H1 (cell line): Measurements from ENCODE around the gene ME1. TPM values are rescaled to one million over a fixed set of nuclear protein-coding genes. Genes with fewer than 3 reads are reported as not detected.

Experiments used
- CTCF ChIA-PET: fragments of 300-600 bp; sonication (Branson Sonifier 250); formaldehyde crosslinking; loops from one replicate; lab custom pipeline; 2021; ENCODE audit not compliant: partially characterized antibody; lab: Charles Lee
- POLR2A ChIA-PET: fragments of 300-600 bp; sonication (Branson Sonifier 250); formaldehyde crosslinking; loops from one replicate; lab custom pipeline; 2021; ENCODE audit warnings: inconsistent platforms; ENCODE audit not compliant: partially characterized antibody; lab: Charles Lee
- DNase-seq, 2 experiments: peaks; one replicate each; pipeline versions ENCODE4 v3.0.0 to v3.0.0-alpha.2; 2010 to 2022; ENCODE audit warnings: low spot score in 2 of 2, low read depth in 1 of 2, mixed read lengths in 1 of 2
- FAIRE-seq: peaks from 2 replicates; lab custom pipeline; 2011; peaks lifted over from hg19 to GRCh38; lab: Jason Lieb, UNC
- H2AFZ ChIP-seq: 2 replicates; pipeline ENCODE4 v1.8.1; 2012; ENCODE audit warnings: low read length, inconsistent platforms
- H2AK5ac ChIP-seq: 2 replicates; pipeline ENCODE4 v1.6.1; 2013; ENCODE audit warnings: low read depth, low read length
- H2BK120ac ChIP-seq: replicated peaks from 2 replicates; pipeline ENCODE3; 2013; ENCODE audit warnings: low read depth, low read length, inconsistent platforms
- H2BK12ac ChIP-seq: 2 replicates; pipeline ENCODE4 v1.6.1; 2013; ENCODE audit warnings: low read depth, low read length
- H2BK15ac ChIP-seq: 2 replicates; pipeline ENCODE4 v1.6.1; 2013; ENCODE audit warnings: low read length
- H2BK20ac ChIP-seq: 2 replicates; pipeline ENCODE4 v1.6.1; 2013; ENCODE audit warnings: low read length
- H2BK5ac ChIP-seq: 2 replicates; pipeline ENCODE4 v1.6.1; 2013; ENCODE audit warnings: low read depth, low read length
- H3K14ac ChIP-seq: 2 replicates; pipeline ENCODE4 v1.6.1; 2013; ENCODE audit warnings: inconsistent platforms; ENCODE audit not compliant: insufficient read length
- H3K18ac ChIP-seq: 2 replicates; pipeline ENCODE4 v1.6.1; 2013; ENCODE audit warnings: low read length; ENCODE audit errors: extremely low read depth
- H3K23ac ChIP-seq: 2 replicates; pipeline ENCODE4 v1.6.1; 2013; ENCODE audit warnings: inconsistent platforms; ENCODE audit not compliant: insufficient read length
- H3K23me2 ChIP-seq: 2 replicates; pipeline ENCODE4 v1.6.1; 2013; ENCODE audit warnings: low read depth, low read length
- H3K27ac ChIP-seq: 2 replicates; pipeline ENCODE4 v1.6.1; 2011; ENCODE audit warnings: low read depth, low read length, inconsistent platforms
- H3K27me3 ChIP-seq, 4 experiments: replicated peaks in 1 of 4; 1 replicate in 1 of 4; 2 replicates in 3 of 4; pipeline versions ENCODE4 v1.6.1 to v1.8.1; 2011 to 2013; ENCODE audit warnings: low read length in 3 of 4, mild to moderate bottlenecking in 3 of 4, inconsistent platforms in 2 of 4, mixed read lengths in 2 of 4, moderate library complexity in 1 of 4; ENCODE audit not compliant: control insufficient read depth in 3 of 4, insufficient read depth in 3 of 4; ENCODE audit errors: extremely low read depth in 1 of 4
- H3K36me3 ChIP-seq, 4 experiments: 2 replicates each; pipeline versions ENCODE4 v1.6.1 to v1.8.1; 2011 to 2013; ENCODE audit warnings: mild to moderate bottlenecking in 4 of 4, low read length in 3 of 4, moderate library complexity in 2 of 4, control low read depth in 1 of 4, inconsistent platforms in 1 of 4; ENCODE audit not compliant: insufficient read depth in 4 of 4, control insufficient read depth in 2 of 4
- H3K4ac ChIP-seq: replicated peaks from 2 replicates; pipeline ENCODE3; 2013; ENCODE audit warnings: low read length, low read depth, mixed read lengths, inconsistent platforms; ENCODE audit not compliant: insufficient read length
- H3K4me1 ChIP-seq, 4 experiments: replicated peaks in 1 of 4; 1 replicate in 1 of 4; 2 replicates in 3 of 4; pipeline versions ENCODE4 v1.6.1 to v1.8.1; 2011 to 2013; ENCODE audit warnings: low read length in 3 of 4, inconsistent platforms in 2 of 4, mixed read lengths in 1 of 4; ENCODE audit not compliant: insufficient read depth in 4 of 4, control insufficient read depth in 3 of 4
- H3K4me2 ChIP-seq, 2 experiments: 2 replicates each; pipeline versions ENCODE4 v1.6.1 to v1.8.1; 2011 to 2013; ENCODE audit warnings: low read depth in 2 of 2, low read length in 2 of 2, control low read depth in 1 of 2, inconsistent platforms in 1 of 2, mild to moderate bottlenecking in 1 of 2; ENCODE audit not compliant: insufficient read depth in 1 of 2
- H3K4me3 ChIP-seq, 4 experiments: fragments of 200-600, 300-600 bp in 1 of 4; sonication (generic), shearing (Covaris generic), sonication (Bioruptor Twin) in 1 of 4; 2 replicates each; pipeline versions ENCODE4 v1.5.1 to v1.8.1; 2011 to 2016; ENCODE audit warnings: low read length in 4 of 4, low read depth in 3 of 4, control low read depth in 2 of 4, inconsistent platforms in 2 of 4, mild to moderate bottlenecking in 2 of 4, mixed read lengths in 1 of 4, moderate library complexity in 1 of 4; ENCODE audit not compliant: insufficient read depth in 2 of 4; ENCODE audit errors: extremely low read depth in 1 of 4
- H3K56ac ChIP-seq: replicated peaks from 2 replicates; pipeline ENCODE3; 2013; ENCODE audit warnings: low read depth, mild to moderate bottlenecking, mixed read lengths, low read length, inconsistent platforms; ENCODE audit not compliant: insufficient read length
- H3K79me1 ChIP-seq: 2 replicates; pipeline ENCODE4 v1.6.1; 2013; ENCODE audit warnings: low read depth, low read length, control low read depth
- H3K79me2 ChIP-seq, 2 experiments: 2 replicates each; pipeline versions ENCODE4 v1.6.1 to v1.8.1; 2012 to 2013; ENCODE audit warnings: low read length in 2 of 2, mild to moderate bottlenecking in 2 of 2, inconsistent platforms in 1 of 2; ENCODE audit not compliant: insufficient read depth in 2 of 2, control insufficient read depth in 1 of 2
- H3K9ac ChIP-seq, 4 experiments: replicated peaks in 1 of 4; 1 replicate in 1 of 4; 2 replicates in 3 of 4; pipeline versions ENCODE4 v1.6.1 to v1.8.1; 2011 to 2013; ENCODE audit warnings: low read depth in 3 of 4, low read length in 3 of 4, control low read depth in 2 of 4, mild to moderate bottlenecking in 2 of 4, moderate library complexity in 2 of 4, inconsistent platforms in 1 of 4; ENCODE audit errors: extremely low read depth in 1 of 4
- H3K9me3 ChIP-seq, 2 experiments: 2 replicates each; pipeline versions ENCODE4 v1.6.1 to v1.8.1; 2012 to 2013; ENCODE audit warnings: mild to moderate bottlenecking in 2 of 2, moderate library complexity in 2 of 2, control low read depth in 1 of 2, inconsistent platforms in 1 of 2, low read depth in 1 of 2, low read length in 1 of 2, mixed read lengths in 1 of 2; ENCODE audit not compliant: insufficient read depth in 2 of 2
- H4K20me1 ChIP-seq, 2 experiments: replicated peaks in 1 of 2; 2 replicates each; pipeline versions ENCODE3 to v1.8.1; 2011 to 2013; ENCODE audit warnings: inconsistent platforms in 2 of 2, low read length in 2 of 2, mild to moderate bottlenecking in 1 of 2; ENCODE audit not compliant: insufficient read depth in 2 of 2, control insufficient read depth in 1 of 2
- H4K5ac ChIP-seq: 2 replicates; pipeline ENCODE4 v1.6.1; 2013; ENCODE audit warnings: low read length, low read depth, mixed read lengths, inconsistent platforms; ENCODE audit not compliant: insufficient read length
- H4K8ac ChIP-seq: 2 replicates; pipeline ENCODE4 v1.8.0; 2013; ENCODE audit warnings: mild to moderate bottlenecking, moderate library complexity, low read length, inconsistent platforms; ENCODE audit not compliant: insufficient read depth; ENCODE audit errors: extremely low read depth
- H4K91ac ChIP-seq: replicated peaks from 2 replicates; pipeline ENCODE3; 2013; ENCODE audit warnings: low read length, mixed read lengths, inconsistent platforms; ENCODE audit not compliant: insufficient read length
- GTF2F1 ChIP-seq: IDR thresholded peaks from 2 replicates; pipeline ENCODE4 v1.6.1; 2012; ENCODE audit warnings: low read depth, low read length, improper control_type of control experiment, borderline replicate concordance
- NRF1 ChIP-seq: IDR thresholded peaks from 2 replicates; pipeline ENCODE4 v1.6.1; 2011; ENCODE audit warnings: mild to moderate bottlenecking, low read depth, low read length, improper control_type of control experiment
- RBBP5 ChIP-seq: IDR thresholded peaks from 2 replicates; pipeline ENCODE4 v1.7.1; 2012; ENCODE audit warnings: low read depth, mild to moderate bottlenecking, inconsistent platforms, low read length, moderate library complexity, borderline replicate concordance
- SIN3A ChIP-seq, 2 experiments: IDR thresholded peaks in 1 of 2; conservative IDR thresholded peaks in 1 of 2; 2 replicates each; pipeline ENCODE4 v1.6.1; 2011 to 2012; ENCODE audit warnings: low read length in 2 of 2, improper control_type of control experiment in 1 of 2, low read depth in 1 of 2, mild to moderate bottlenecking in 1 of 2
- SP4 ChIP-seq: IDR thresholded peaks from 2 replicates; pipeline ENCODE4 v1.6.1; 2012; ENCODE audit warnings: low read length, inconsistent platforms
- TBP ChIP-seq: IDR thresholded peaks from 2 replicates; pipeline ENCODE4 v1.6.1; 2011; ENCODE audit warnings: low read depth, low read length, improper control_type of control experiment
- TCF12 ChIP-seq: IDR thresholded peaks from 2 replicates; pipeline ENCODE4 v1.6.1; 2011; ENCODE audit warnings: low read depth, mild to moderate bottlenecking, low read length
- YY1 ChIP-seq: IDR thresholded peaks from 2 replicates; pipeline ENCODE4 v1.6.1; 2011; ENCODE audit warnings: low read depth, mild to moderate bottlenecking, low read length
- WGBS, 2 experiments: shearing (Covaris generic) in 1 of 2; methylation state at CpG; one replicate each; pipeline versions ENCODE4 v1.1.6 to v1.1.7; 2013 to 2015; ENCODE audit warnings: low lambda C conversion rate in 2 of 2, mixed read lengths in 2 of 2, inconsistent platforms in 1 of 2, low coverage in 1 of 2, missing lambda C conversion rate in 1 of 2; ENCODE audit not compliant: insufficient replicate concordance in 2 of 2, insufficient coverage in 1 of 2, insufficient read length in 1 of 2; ENCODE audit errors: extremely low coverage in 1 of 2, missing lambda C conversion rate in 1 of 2; 5-methylcytosine and 5-hydroxymethylcytosine counted together
- polyA plus RNA-seq, 7 experiments: library from polyadenylated mRNA; depleted of rRNA in 3 of 7; stranded (reverse) in 5 of 7; unstranded in 2 of 7; fragments of >200 nt in 5 of 7; fragments of 200-250 nt in 2 of 7; gene quantifications; 1 replicate in 5 of 7; 2 replicates in 1 of 7; 4 replicates in 1 of 7; pipeline versions ENCODE4 v1.2.1 to v1.2.3, GENCODE V29; 2011 to 2013; ENCODE audit warnings: missing spikeins in 2 of 7, mixed read lengths in 2 of 7
- total RNA-seq: library from RNA; stranded (reverse); fragmentation: NEBNext Ultra II Directional; extraction: Animal tissue kit (Norgen Biotek cat#: 25700); gene quantifications from 2 replicates; pipeline ENCODE4 v1.2.1, GENCODE V29; 2021
- TF ChIP-seq, protein P1 (sequence below): IDR thresholded peaks from 2 replicates; pipeline ENCODE4 v1.6.1; 2012; ENCODE audit warnings: low read length, inconsistent platforms

The ME1 gene
- total and polyA plus RNA-seq, 2 of the 8 experiments (the other 6 are each of a cell fraction or from before 2014, with no cell fraction given) = 1.3 to 3.9 TPM

DNA sequence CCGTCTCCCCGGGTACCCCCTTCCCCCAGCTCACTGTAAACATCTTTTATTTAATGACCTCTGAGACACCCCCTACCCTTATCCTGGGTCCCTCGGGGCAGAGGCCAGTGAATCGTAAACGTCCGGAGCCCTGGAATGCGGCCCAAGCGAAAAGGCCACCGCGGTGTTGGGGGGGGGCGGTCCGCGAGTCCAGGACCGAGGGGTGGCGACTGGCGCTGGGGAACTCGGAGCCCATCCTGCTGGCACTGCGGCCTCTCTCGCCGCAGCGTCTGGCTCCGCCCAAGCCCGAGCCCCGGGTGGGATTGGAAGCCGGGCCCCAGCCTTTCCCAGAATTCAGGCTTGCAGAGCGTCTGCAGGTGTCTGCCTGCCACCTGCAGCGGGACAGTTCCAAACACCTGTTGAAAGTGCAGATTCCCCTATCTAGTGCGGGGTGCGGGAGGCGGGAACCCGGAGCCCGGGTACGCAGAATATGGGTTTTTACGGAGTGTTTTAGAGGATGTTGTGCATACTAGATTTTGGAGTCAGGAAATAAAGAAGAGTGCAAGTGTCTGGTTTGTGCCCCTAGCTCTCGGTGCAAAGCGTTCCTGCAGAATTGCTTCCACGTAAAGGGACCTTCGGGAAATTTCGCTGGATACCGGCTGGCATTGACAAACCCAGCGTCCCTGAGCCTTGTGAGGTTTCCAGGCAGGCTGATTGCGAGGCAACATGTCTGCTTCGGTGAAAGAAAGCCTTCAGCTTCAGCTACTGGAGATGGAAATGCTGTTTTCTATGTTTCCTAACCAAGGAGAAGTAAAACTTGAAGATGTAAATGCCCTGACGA is 236.9 kb downstream of the ME1 start:
- no peak overlapping the region for H2BK12ac ChIP-seq
- H3K4ac ChIP-seq = no peak overlapping the region
- H4K20me1 ChIP-seq = peaks cover 6 to 7% of the 10 kb centered on the region in 2 experiments
- no peak overlapping the region for H4K91ac ChIP-seq
- peak overlapping the region; percentile 76 to 89 for H3K4me2 ChIP-seq
- FAIRE-seq = no peak
- peaks cover 4% of the 10 kb centered on the region; the same call in 1 of the 2 replicates for H3K79me1 ChIP-seq
- H2BK15ac ChIP-seq = no peak overlapping the region
- peak overlapping the region; percentile 62 for H3K56ac ChIP-seq
- no peaks in the 10 kb centered on the region for H3K27me3 ChIP-seq
- peaks cover 0 to 23% (median 3%) of the 10 kb centered on the region in 4 experiments; a peak in 4 of 8 replicates for H3K36me3 ChIP-seq
- H3K4me3 ChIP-seq = peak overlapping the region; percentile 79 to 98 (median 84)
- WGBS, 2 experiments = 5% methylated on average over 44 of the region's 44 CpGs; no CpG with 5 or more reads in 1 of the 2 experiments
- H3K14ac ChIP-seq = no peak overlapping the region
- H2BK20ac ChIP-seq = no peak overlapping the region
- H3K23me2 ChIP-seq = peaks cover 4% of the 10 kb centered on the region
- no peak overlapping the region; the same call in 1 of the 2 replicates for H3K18ac ChIP-seq
- POLR2A ChIA-PET = interaction anchor here (0.6 to 1.5 kb wide), 6 partner anchors 21 to 319 kb away, joined by 3 to 5 read pairs (median 4); partner anchors contain the start of gene UBE3D
- no peak overlapping the region for H2AK5ac ChIP-seq
- H4K8ac ChIP-seq = peak overlapping the region; percentile 93; the same call in 1 of the 2 replicates
- peaks cover 0 to 26% of the 10 kb centered on the region in 2 experiments; a peak in 2 of 4 replicates for H3K79me2 ChIP-seq
- CTCF ChIA-PET = interaction anchor here (0.6 to 8.9 kb wide), 4 partner anchors 22 to 239 kb away, joined by 3 to 42 read pairs (median 3); no protein-coding TSS in a partner anchor
- no peak overlapping the region for H2BK5ac ChIP-seq
- peak overlapping the region; percentile 13 for H4K5ac ChIP-seq
- no peaks in the 10 kb centered on the region for H3K9me3 ChIP-seq
- H3K9ac ChIP-seq = peak overlapping the region in 3 of 4 experiments; percentile 61 to 85 (median 84); a peak in 5 of 7 replicates
- H2AFZ ChIP-seq = 0 out of 2 replicates have a peak overlapping the region, but pooled peaks have one; percentile 24
- DNase-seq = peak; percentile 46 to 87
- H3K27ac ChIP-seq = no peak overlapping the region
- H2BK120ac ChIP-seq = no peak overlapping the region
- no peaks in the 10 kb centered on the region for H3K4me1 ChIP-seq
- H3K23ac ChIP-seq = no peak overlapping the region
- TF ChIP-seq TBP = peak; percentile 46; the same call in 1 of the 2 replicates
- peak; percentile 52; the same call in 1 of the 2 replicates for TF ChIP-seq SP4
- no peak for TF ChIP-seq GTF2F1
- TF ChIP-seq RBBP5 = peak; percentile 19; the same call in 1 of the 2 replicates
- TF ChIP-seq, protein P1, sequence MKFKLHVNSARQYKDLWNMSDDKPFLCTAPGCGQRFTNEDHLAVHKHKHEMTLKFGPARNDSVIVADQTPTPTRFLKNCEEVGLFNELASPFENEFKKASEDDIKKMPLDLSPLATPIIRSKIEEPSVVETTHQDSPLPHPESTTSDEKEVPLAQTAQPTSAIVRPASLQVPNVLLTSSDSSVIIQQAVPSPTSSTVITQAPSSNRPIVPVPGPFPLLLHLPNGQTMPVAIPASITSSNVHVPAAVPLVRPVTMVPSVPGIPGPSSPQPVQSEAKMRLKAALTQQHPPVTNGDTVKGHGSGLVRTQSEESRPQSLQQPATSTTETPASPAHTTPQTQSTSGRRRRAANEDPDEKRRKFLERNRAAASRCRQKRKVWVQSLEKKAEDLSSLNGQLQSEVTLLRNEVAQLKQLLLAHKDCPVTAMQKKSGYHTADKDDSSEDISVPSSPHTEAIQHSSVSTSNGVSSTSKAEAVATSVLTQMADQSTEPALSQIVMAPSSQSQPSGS = no peak
- 0 out of 2 replicates have a peak, but pooled peaks have one; percentile 6 for TF ChIP-seq YY1
- peak; percentile 88 for TF ChIP-seq TCF12
- TF ChIP-seq NRF1 = no peak
- peak in 1 of 2 experiments; percentile 79; a peak in 2 of 4 replicates for TF ChIP-seq SIN3A (conservative IDR thresholded peaks at IDR 0.05 in 1 of 2, IDR thresholded peaks at IDR 0.05 in 1 of 2; ENCODE audit: low read depth in 1 of 2, low read length in 2 of 2)
